Lower leg skin (tissue), 4 donors: ENCODE data around the gene ABLIM3. TPM values are rescaled to one million over a fixed set of nuclear protein-coding genes. Genes with fewer than 3 reads are reported as not detected.

Experiments
- DNase-seq, 2 donors: peaks; one replicate each; pipeline ENCODE4 v3.0.0-alpha.2; 2019; ENCODE audit warnings: low spot score in 2 of 2
- H3K4me3 ChIP-seq: fragments of 200-600 bp; sonication (generic); 2 replicates; pipeline ENCODE4 v1.5.1; 2017; ENCODE audit warnings: mild to moderate bottlenecking, low read depth; ENCODE audit not compliant: poor library complexity, severe bottlenecking
- POLR2A ChIP-seq, 2 donors: fragments of 450-650 bp; IDR thresholded peaks; one replicate each; pipeline ENCODE4 v1.6.1; 2016 to 2017; ENCODE audit warnings: antibody characterized with exemption in 2 of 2, mild to moderate bottlenecking in 1 of 2, moderate library complexity in 1 of 2
- WGBS, 2 donors: methylation state at CpG; one replicate each; pipeline ENCODE4 v1.1.5; 2018; 5-methylcytosine and 5-hydroxymethylcytosine counted together
- intact Hi-C: fragments of 100-400 bp; cut with DNase I; formaldehyde crosslinking; loops from one replicate; pipeline ENCODE4 v1.15.0; 2023; ENCODE audit warnings: low total_unique reads
- total RNA-seq, 4 donors: library from RNA; depleted of rRNA; stranded (reverse); fragments of >200 nt; gene quantifications; one replicate each; pipeline ENCODE4 v1.1.0, GENCODE V29; 2016
- TF ChIP-seq, protein P1 (sequence below), 3 donors: fragments of 450-650 bp; IDR thresholded peaks; one replicate each; pipeline ENCODE4 v1.5.1; 2016; ENCODE audit warnings: antibody characterized with exemption in 3 of 3, mild to moderate bottlenecking in 3 of 3, moderate library complexity in 2 of 3

The ABLIM3 gene
- total RNA-seq, 4 donors from 2014 or later, result 4.2 to 12.3 (median 7.4) TPM

GRCh38 chr5:149121145-149121544 is 20.1 kb upstream of the ABLIM3 start:
- intact Hi-C loops, result no loop called here
- H3K4me3 ChIP-seq, result no peak overlapping the region
- TF ChIP-seq POLR2A (IDR thresholded peaks at IDR 0.05), result no peak
- TF ChIP-seq, protein P1, sequence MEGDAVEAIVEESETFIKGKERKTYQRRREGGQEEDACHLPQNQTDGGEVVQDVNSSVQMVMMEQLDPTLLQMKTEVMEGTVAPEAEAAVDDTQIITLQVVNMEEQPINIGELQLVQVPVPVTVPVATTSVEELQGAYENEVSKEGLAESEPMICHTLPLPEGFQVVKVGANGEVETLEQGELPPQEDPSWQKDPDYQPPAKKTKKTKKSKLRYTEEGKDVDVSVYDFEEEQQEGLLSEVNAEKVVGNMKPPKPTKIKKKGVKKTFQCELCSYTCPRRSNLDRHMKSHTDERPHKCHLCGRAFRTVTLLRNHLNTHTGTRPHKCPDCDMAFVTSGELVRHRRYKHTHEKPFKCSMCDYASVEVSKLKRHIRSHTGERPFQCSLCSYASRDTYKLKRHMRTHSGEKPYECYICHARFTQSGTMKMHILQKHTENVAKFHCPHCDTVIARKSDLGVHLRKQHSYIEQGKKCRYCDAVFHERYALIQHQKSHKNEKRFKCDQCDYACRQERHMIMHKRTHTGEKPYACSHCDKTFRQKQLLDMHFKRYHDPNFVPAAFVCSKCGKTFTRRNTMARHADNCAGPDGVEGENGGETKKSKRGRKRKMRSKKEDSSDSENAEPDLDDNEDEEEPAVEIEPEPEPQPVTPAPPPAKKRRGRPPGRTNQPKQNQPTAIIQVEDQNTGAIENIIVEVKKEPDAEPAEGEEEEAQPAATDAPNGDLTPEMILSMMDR (IDR thresholded peaks at IDR 0.05), result no peak
- 78% methylated on average over 2 of the region's 2 CpGs; no CpG with 5 or more reads in 1 of the 2 donors for WGBS, 2 donors
- DNase-seq, result no peak

GRCh38 chr5:149123211-149123610 is 18.1 kb upstream of the ABLIM3 start:
- no peak for TF ChIP-seq POLR2A (IDR thresholded peaks at IDR 0.05)
- TF ChIP-seq, protein P1 (IDR thresholded peaks at IDR 0.05), result no peak
- H3K4me3 ChIP-seq, result no peak overlapping the region
- intact Hi-C loops, result no loop called here
- DNase-seq, result no peak
- 56 to 68% methylated on average over 6 to 9 of the region's 9 CpGs for WGBS, 2 donors

- 32 to 39% methylated on average over 12 of the region's 12 CpGs for WGBS, 2 donors
- no peak for TF ChIP-seq POLR2A (IDR thresholded peaks at IDR 0.05)
- TF ChIP-seq, protein P1 (IDR thresholded peaks at IDR 0.05), result no peak
- H3K4me3 ChIP-seq, result no peak overlapping the region
- intact Hi-C loops, result no loop called here
- DNase-seq, result no peak
Observed at GRCh38 chr5:149125386-149125891, 15.9 kb upstream of the ABLIM3 start.

- TF ChIP-seq POLR2A (IDR thresholded peaks at IDR 0.05), result no peak
- TF ChIP-seq, protein P1 (IDR thresholded peaks at IDR 0.05), result no peak
- H3K4me3 ChIP-seq, result no peak overlapping the region
- DNase-seq, result no peak
- intact Hi-C loops, result no loop called here
- 65 to 69% methylated on average over 6 of the region's 6 CpGs for WGBS, 2 donors
Observed at GRCh38 chr5:149126906-149127305, 14.4 kb upstream of the ABLIM3 start.

- intact Hi-C loops, result no loop called here
- WGBS, 2 donors, result 53 to 56% methylated on average over 3 of the region's 3 CpGs
- no peak overlapping the region for H3K4me3 ChIP-seq
- TF ChIP-seq, protein P1 (IDR thresholded peaks at IDR 0.05), result no peak
- TF ChIP-seq POLR2A (IDR thresholded peaks at IDR 0.05), result no peak
- DNase-seq, result no peak
Observed at GRCh38 chr5:149127394-149127955, 13.8 kb upstream of the ABLIM3 start.
